AG04450 (cell line): ENCODE data around the gene ZMAT1. TPM values are rescaled to one million over a fixed set of nuclear protein-coding genes. Genes with fewer than 3 reads are reported as not detected.
A peak's percentile ranks its signal among the peaks of the same experiment; 100 is the strongest.
"Not testable (repeated sequence)": the region's sequence is repeated elsewhere in the genome, so short reads cannot be mapped to it uniquely, and the experiment has no call there.

ENCODE experiments used
- CTCF ChIA-PET: fragments of 300-600, 350-600 bp; formaldehyde crosslinking; extraction: SDS; loops from one replicate; lab custom pipeline; 2022; ENCODE audit warnings: antibody characterized with exemption, inconsistent platforms; lab: Charles Lee
- POLR2A ChIA-PET: fragments of 350-600 bp; formaldehyde crosslinking; extraction: SDS; loops from one replicate; lab custom pipeline; 2021; ENCODE audit warnings: antibody characterized with exemption, inconsistent platforms; lab: Yijun Ruan, JAX
- DNase-seq: peaks from one replicate; pipeline ENCODE4 v3.0.0-alpha.2; 2011; ENCODE audit warnings: low read depth, low spot score
- H3K27ac ChIP-seq: one replicate; pipeline ENCODE4 v1.5.1; 2012; ENCODE audit warnings: low read depth, low read length, control low read depth
- H3K27me3 ChIP-seq: one replicate; pipeline ENCODE4 v1.6.0; 2012; ENCODE audit warnings: low read length; ENCODE audit not compliant: control insufficient read depth, insufficient read depth
- H3K4me3 ChIP-seq: 2 replicates; pipeline ENCODE4 v1.5.1; 2011; ENCODE audit warnings: mild to moderate bottlenecking, low read depth, low read length, control low read depth
- H3K9me3 ChIP-seq: 2 replicates; pipeline ENCODE4 v1.5.1; 2012; ENCODE audit warnings: low read length; ENCODE audit not compliant: control insufficient read depth, insufficient read depth
- polyA minus RNA-seq: library from RNA; depleted of rRNA, polyadenylated mRNA; stranded (reverse); fragments of >200 nt; gene quantifications from 2 replicates; pipeline ENCODE4 v1.2.3, GENCODE V29; 2011; rRNA and poly(A)+ RNA removed
- polyA plus RNA-seq: library from polyadenylated mRNA; depleted of rRNA; stranded (reverse); fragments of >200 nt; gene quantifications from 2 replicates; pipeline ENCODE4 v1.2.3, GENCODE V29; 2011; rRNA removed
- TF ChIP-seq, protein P1 (sequence below): IDR thresholded peaks from 2 replicates; pipeline ENCODE4 v1.5.1; 2011; ENCODE audit warnings: low read depth, low read length, control low read depth, inconsistent platforms

Gene ZMAT1
- polyA plus RNA-seq, result not detected in 2 replicates
- not detected in 2 replicates for polyA minus RNA-seq

DNA sequence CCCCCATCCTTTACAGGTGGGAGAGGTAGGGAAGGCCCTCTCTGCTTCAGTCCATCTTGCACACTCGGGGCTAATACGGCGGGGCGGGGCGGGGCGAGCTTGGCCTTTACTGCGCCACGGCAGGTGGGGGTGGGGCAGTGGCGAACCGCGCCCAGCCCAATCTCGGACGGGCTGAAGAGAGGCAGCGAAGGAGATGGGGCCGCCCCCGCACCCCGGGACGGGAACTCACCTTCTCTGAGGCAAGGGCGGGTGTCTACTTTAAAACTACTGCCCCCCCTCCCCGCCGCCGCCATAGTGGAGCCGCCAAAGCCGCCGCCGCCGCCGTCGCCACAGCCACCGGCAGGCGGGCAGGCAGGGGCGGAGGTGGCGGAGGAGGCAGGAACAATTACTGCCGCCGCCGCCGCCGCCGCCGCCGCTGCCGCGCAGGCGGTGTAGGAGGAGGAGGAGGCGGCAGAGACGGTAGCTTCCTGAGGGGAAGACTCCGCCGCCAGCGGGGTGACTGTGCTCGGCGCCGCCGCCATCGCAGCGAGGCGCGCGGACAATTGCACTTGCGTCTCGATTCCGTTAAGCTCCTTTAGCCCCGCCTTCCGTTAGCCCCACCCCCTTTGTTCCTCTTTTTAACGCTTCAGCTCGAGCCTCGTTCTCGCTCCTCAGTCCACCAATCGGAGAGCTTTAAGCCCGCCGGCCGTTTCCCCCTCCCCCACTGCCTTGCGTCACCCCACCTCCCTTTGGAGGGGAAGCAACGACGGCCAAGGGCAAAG, at the start of gene ZMAT1:
ZMAT1 (minus strand) TSS at position 540 of the 761 bp plus-strand sequence; CDS start at position 521, 19 bp downstream.
- peak within 1 kb of the TSS; percentile 47 for H3K4me3 ChIP-seq
- no peak within 1 kb of the TSS for H3K27ac ChIP-seq
- no peaks in the 10 kb centered on the region for H3K9me3 ChIP-seq
- CTCF ChIA-PET, result no interaction called here
- TF ChIP-seq, protein P1, sequence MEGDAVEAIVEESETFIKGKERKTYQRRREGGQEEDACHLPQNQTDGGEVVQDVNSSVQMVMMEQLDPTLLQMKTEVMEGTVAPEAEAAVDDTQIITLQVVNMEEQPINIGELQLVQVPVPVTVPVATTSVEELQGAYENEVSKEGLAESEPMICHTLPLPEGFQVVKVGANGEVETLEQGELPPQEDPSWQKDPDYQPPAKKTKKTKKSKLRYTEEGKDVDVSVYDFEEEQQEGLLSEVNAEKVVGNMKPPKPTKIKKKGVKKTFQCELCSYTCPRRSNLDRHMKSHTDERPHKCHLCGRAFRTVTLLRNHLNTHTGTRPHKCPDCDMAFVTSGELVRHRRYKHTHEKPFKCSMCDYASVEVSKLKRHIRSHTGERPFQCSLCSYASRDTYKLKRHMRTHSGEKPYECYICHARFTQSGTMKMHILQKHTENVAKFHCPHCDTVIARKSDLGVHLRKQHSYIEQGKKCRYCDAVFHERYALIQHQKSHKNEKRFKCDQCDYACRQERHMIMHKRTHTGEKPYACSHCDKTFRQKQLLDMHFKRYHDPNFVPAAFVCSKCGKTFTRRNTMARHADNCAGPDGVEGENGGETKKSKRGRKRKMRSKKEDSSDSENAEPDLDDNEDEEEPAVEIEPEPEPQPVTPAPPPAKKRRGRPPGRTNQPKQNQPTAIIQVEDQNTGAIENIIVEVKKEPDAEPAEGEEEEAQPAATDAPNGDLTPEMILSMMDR, result no peak
- no peaks in the 10 kb centered on the region for H3K27me3 ChIP-seq
- POLR2A ChIA-PET, result no interaction called here
- DNase-seq, result no peak

GRCh38 chrX:101977106-101977505, 45.3 kb upstream of the ZMAT1 start:
- POLR2A ChIA-PET, result no interaction called here
- Histone ChIP-seq H3K4me3 (no peak overlapping the region), H3K9me3 (no peaks in the 10 kb centered on the region), H3K27ac (no peak overlapping the region), H3K27me3 (no peaks in the 10 kb centered on the region)
- CTCF ChIA-PET, result no interaction called here
- DNase-seq, result no peak
- TF ChIP-seq, protein P1, result no peak

GRCh38 chrX:101973066-101973465, 41.2 kb upstream of the ZMAT1 start:
- H3K4me3 ChIP-seq, result no peak overlapping the region
- H3K27ac ChIP-seq, result no peak overlapping the region
- POLR2A ChIA-PET, result no interaction called here
- TF ChIP-seq, protein P1, result no peak
- no peaks in the 10 kb centered on the region for H3K27me3 ChIP-seq
- CTCF ChIA-PET, result no interaction called here
- DNase-seq, result no peak
- H3K9me3 ChIP-seq, result no peaks in the 10 kb centered on the region

- H3K27me3 ChIP-seq, H3K4me3 ChIP-seq, H3K9me3 ChIP-seq, POLR2A ChIA-PET, CTCF ChIA-PET, H3K27ac ChIP-seq, DNase-seq: not testable (repeated sequence)
These were observed 33.2 kb upstream of the ZMAT1 start for GRCh38 chrX:101964923-101965539.

DNA sequence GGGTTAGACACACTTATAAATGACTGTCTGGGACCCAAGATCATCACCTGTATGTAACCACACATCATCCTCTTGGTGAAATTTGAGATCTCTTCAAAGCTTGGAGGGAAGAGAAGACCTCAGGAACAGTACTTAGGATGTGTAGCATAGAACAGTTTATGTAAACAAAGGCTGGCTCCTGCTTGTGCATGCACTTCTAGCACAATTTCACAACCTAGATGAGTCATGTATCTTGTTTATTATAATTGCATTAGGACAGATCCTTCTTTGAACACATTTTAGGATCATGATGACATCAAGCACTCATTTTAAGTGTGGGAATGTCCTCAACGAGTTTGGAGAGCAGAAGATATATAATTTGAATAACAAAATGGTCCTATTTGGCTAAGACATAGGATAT, 26.3 kb upstream of the ZMAT1 start:
- ChIA-PET POLR2A (no interaction called here), CTCF (no interaction called here)
- no peaks in the 10 kb centered on the region for H3K27me3 ChIP-seq
- no peak overlapping the region for H3K4me3 ChIP-seq
- H3K9me3 ChIP-seq, result no peaks in the 10 kb centered on the region
- no peak overlapping the region for H3K27ac ChIP-seq
- DNase-seq, result no peak
- TF ChIP-seq, protein P1, result no peak
